Prostate gland (tissue), 2 donors: Measurements from ENCODE around the gene C6orf132.

Source experiments
- CTCF ChIP-seq, 4 experiments: fragments of 200-600 bp in 2 of 4; fragments of 450-650 bp in 2 of 4; sonication (generic) in 2 of 4; IDR thresholded peaks; 1 replicate in 3 of 4; 2 replicates in 1 of 4; pipeline ENCODE4 v1.5.1; 2016 to 2019; ENCODE audit warnings: antibody characterized with exemption in 4 of 4, mild to moderate bottlenecking in 2 of 4, moderate library complexity in 2 of 4
- POLR2A ChIP-seq: fragments of 450-650 bp; IDR thresholded peaks from one replicate; pipeline ENCODE4 v1.6.1; 2016; ENCODE audit warnings: antibody characterized with exemption, mild to moderate bottlenecking
- POLR2AphosphoS5 ChIP-seq: sonication (generic); formaldehyde crosslinking; IDR thresholded peaks from one replicate; pipeline ENCODE4 v1.6.1; 2017; ENCODE audit warnings: antibody characterized with exemption

- TF ChIP-seq CTCF (IDR thresholded peaks at IDR 0.05) (no peak), POLR2A (no peak), POLR2AphosphoS5 (no peak)
These were observed 39.7 kb upstream of the C6orf132 start for GRCh38 chr6:42182101-42182500.
